Esophagus muscularis mucosa (tissue), 4 donors: ENCODE results near the gene SEMA5B. TPM values are rescaled to one million over a fixed set of nuclear protein-coding genes. Genes with fewer than 3 reads are reported as not detected.

ENCODE experiments used
- DNase-seq: peaks from one replicate; pipeline ENCODE4 v3.0.0-alpha.2; 2017; ENCODE audit errors: extremely low spot score
- H3K27ac ChIP-seq, 4 donors: fragments of 200-600 bp; sonication (generic); replicated peaks in 1 of 4; 1 replicate in 3 of 4; 2 replicates in 1 of 4; pipeline ENCODE4 v1.5.1; 2016 to 2019; ENCODE audit warnings: mild to moderate bottlenecking in 1 of 4
- H3K27me3 ChIP-seq, 4 donors: fragments of 200-600 bp; sonication (generic); one replicate each; pipeline versions ENCODE4 v1.5.1 to v1.6.0; 2016 to 2019
- H3K36me3 ChIP-seq, 4 donors: fragments of 200-600 bp; sonication (generic); one replicate each; pipeline ENCODE4 v1.5.1; 2016 to 2019
- H3K4me1 ChIP-seq, 4 donors: fragments of 200-600 bp; sonication (generic); one replicate each; pipeline ENCODE4 v1.5.1; 2016 to 2019
- H3K4me3 ChIP-seq, 4 donors: fragments of 200-600 bp; sonication (generic); 1 replicate in 2 of 4; 2 replicates in 2 of 4; pipeline ENCODE4 v1.5.1; 2016 to 2019; ENCODE audit warnings: mild to moderate bottlenecking in 4 of 4, moderate library complexity in 1 of 4
- H3K9me3 ChIP-seq, 4 donors: fragments of 200-600 bp; sonication (generic); 1 replicate in 3 of 4; 2 replicates in 1 of 4; pipeline ENCODE4 v1.5.1; 2016 to 2019
- CTCF ChIP-seq, 3 experiments: fragments of 200-600 bp in 2 of 3; fragments of 450-650 bp in 1 of 3; sonication (generic) in 2 of 3; IDR thresholded peaks; one replicate each; pipeline ENCODE4 v1.5.1; 2017 to 2019; ENCODE audit warnings: antibody characterized with exemption in 3 of 3, mild to moderate bottlenecking in 2 of 3, moderate library complexity in 1 of 3
- EP300 ChIP-seq: sonication (generic); formaldehyde crosslinking; IDR thresholded peaks from one replicate; pipeline ENCODE4 v1.6.1; 2017; ENCODE audit warnings: antibody characterized with exemption
- POLR2A ChIP-seq: fragments of 450-650 bp; IDR thresholded peaks from one replicate; pipeline ENCODE4 v1.6.1; 2017; ENCODE audit warnings: antibody characterized with exemption, moderate library complexity, mild to moderate bottlenecking, low read depth
- POLR2AphosphoS5 ChIP-seq, 2 donors: sonication (generic); formaldehyde crosslinking; IDR thresholded peaks; one replicate each; pipeline ENCODE4 v1.6.1; 2017; ENCODE audit warnings: antibody characterized with exemption in 2 of 2
- WGBS: methylation state at CpG from one replicate; pipeline ENCODE4 v1.1.5; 2018; 5-methylcytosine and 5-hydroxymethylcytosine counted together
- intact Hi-C: fragments of 100-400 bp; cut with DNase I; formaldehyde crosslinking; loops from one replicate; pipeline ENCODE4 v1.15.1; 2023
- total RNA-seq, 4 donors: library from RNA; depleted of rRNA; stranded (reverse); fragments of >200 nt; gene quantifications; one replicate each; pipeline versions ENCODE4 v1.1.0 to v1.2.1, GENCODE V29; 2016

The SEMA5B gene
- total RNA-seq, 4 donors from 2014 or later, result under 0.01 to 1.6 (median 0.34) TPM

- no peaks in the 10 kb centered on the region for H3K9me3 ChIP-seq
- 79% methylated on average over 7 of the region's 9 CpGs for WGBS
- TF ChIP-seq EP300 (no peak), CTCF (IDR thresholded peaks at IDR 0.05) (no peak), POLR2A (no peak), POLR2AphosphoS5 (IDR thresholded peaks at IDR 0.05) (no peak)
- H3K27me3 ChIP-seq, result peaks cover 0 to 52% (median 0%) of the 10 kb centered on the region in 4 donors
- no peak overlapping the region for H3K4me3 ChIP-seq
- peaks cover 9 to 29% (median 22%) of the 10 kb centered on the region in 4 donors for H3K4me1 ChIP-seq
- DNase-seq, result no peak
- H3K27ac ChIP-seq, result no peak overlapping the region
- H3K36me3 ChIP-seq, result no peaks in the 10 kb centered on the region
- intact Hi-C loops, result no loop called here
Observed at GRCh38 chr3:122992676-122993075, 34.9 kb downstream of the SEMA5B start.

GRCh38 chr3:122992133-122992532 lies 35.4 kb downstream of the SEMA5B start:
- H3K4me1 ChIP-seq, result peaks cover 9 to 30% (median 23%) of the 10 kb centered on the region in 4 donors
- no peak for TF ChIP-seq POLR2AphosphoS5 (IDR thresholded peaks at IDR 0.05)
- no peak for TF ChIP-seq POLR2A
- TF ChIP-seq CTCF (IDR thresholded peaks at IDR 0.05), result no peak
- no peak for TF ChIP-seq EP300
- no peak overlapping the region for H3K4me3 ChIP-seq
- no peak overlapping the region for H3K27ac ChIP-seq
- 72% methylated on average over 6 of the region's 6 CpGs for WGBS
- no peaks in the 10 kb centered on the region for H3K9me3 ChIP-seq
- intact Hi-C loops, result no loop called here
- H3K27me3 ChIP-seq, result peaks cover 0 to 58% (median 0%) of the 10 kb centered on the region in 4 donors
- no peak for DNase-seq
- H3K36me3 ChIP-seq, result no peaks in the 10 kb centered on the region

GRCh38 chr3:122991236-122991985 lies 36.2 kb downstream of the SEMA5B start:
- no peaks in the 10 kb centered on the region for H3K36me3 ChIP-seq
- H3K9me3 ChIP-seq, result no peaks in the 10 kb centered on the region
- TF ChIP-seq POLR2AphosphoS5 (IDR thresholded peaks at IDR 0.05), result no peak
- intact Hi-C loops, result no loop called here
- no peak for DNase-seq
- WGBS, result 96% methylated on average over 8 of the region's 8 CpGs
- no peak overlapping the region for H3K4me3 ChIP-seq
- H3K27ac ChIP-seq, result no peak overlapping the region
- H3K4me1 ChIP-seq, result peaks cover 6 to 28% (median 22%) of the 10 kb centered on the region in 4 donors
- peaks cover 0 to 65% (median 0%) of the 10 kb centered on the region in 4 donors for H3K27me3 ChIP-seq

GRCh38 chr3:122989856-122990575 lies 37.5 kb downstream of the SEMA5B start:
- Histone ChIP-seq H3K4me3 (no peak overlapping the region), H3K27ac (no peak overlapping the region), H3K9me3 (no peaks in the 10 kb centered on the region), H3K36me3 (no peaks in the 10 kb centered on the region), H3K4me1 (peaks cover 5 to 24% (median 21%) of the 10 kb centered on the region in 4 donors), H3K27me3 (peaks cover 0 to 65% (median 0%) of the 10 kb centered on the region in 4 donors)
- no peak for DNase-seq
- TF ChIP-seq EP300 (no peak), POLR2A (no peak), CTCF (IDR thresholded peaks at IDR 0.05) (no peak)
- WGBS, result 85% methylated on average over 4 of the region's 4 CpGs
- intact Hi-C loops, result no loop called here

- peaks cover 5 to 21% (median 20%) of the 10 kb centered on the region in 4 donors for H3K4me1 ChIP-seq
- H3K36me3 ChIP-seq, result no peaks in the 10 kb centered on the region
- WGBS, result 77% methylated on average over 5 of the region's 5 CpGs
- H3K4me3 ChIP-seq, result no peak overlapping the region
- no peak overlapping the region for H3K27ac ChIP-seq
- intact Hi-C loops, result no loop called here
- H3K27me3 ChIP-seq, result peaks cover 0 to 65% (median 0%) of the 10 kb centered on the region in 4 donors
- TF ChIP-seq CTCF (IDR thresholded peaks at IDR 0.05), result no peak
- no peak for TF ChIP-seq POLR2A
- TF ChIP-seq POLR2AphosphoS5 (IDR thresholded peaks at IDR 0.05), result no peak
- TF ChIP-seq EP300, result no peak
- DNase-seq, result no peak
- no peaks in the 10 kb centered on the region for H3K9me3 ChIP-seq
Observed at GRCh38 chr3:122988508-122988907, 39.1 kb downstream of the SEMA5B start.
